ENCODE data around the gene TSTD1.
A peak's percentile ranks its signal among the peaks of the same experiment; 100 is the strongest.

The TSTD1 gene

GRCh38 chr1:161038523-161039153, at the start of gene TSTD1:
TSTD1 (minus strand) TSS chr1:161038964; CDS start chr1:161038889, 75 bp downstream.
- Histone ChIP-seq H3K4me3 (peak within 1 kb of the TSS; percentile 89), H3K27ac (peak within 1 kb of the TSS in 1 of 2 donors; percentile 61)
- no peak for TF ChIP-seq CTCF (IDR thresholded peaks at IDR 0.05)
- no peak for DNase-seq (ENCODE audit: low spot score)

GRCh38 chr1:161086457-161086856, 47.7 kb upstream of the TSTD1 start:
- Histone ChIP-seq H3K4me3 (no peak overlapping the region), H3K27ac (no peak overlapping the region)
- DNase-seq (ENCODE audit: low spot score) = no peak
- no peak for TF ChIP-seq CTCF (IDR thresholded peaks at IDR 0.05)

GRCh38 chr1:161085165-161085564, 46.4 kb upstream of the TSTD1 start:
- no peak overlapping the region for H3K27ac ChIP-seq
- TF ChIP-seq CTCF (IDR thresholded peaks at IDR 0.05) = no peak
- H3K4me3 ChIP-seq = no peak overlapping the region
- no peak for DNase-seq (ENCODE audit: low spot score)

GRCh38 chr1:161084597-161084988, 45.8 kb upstream of the TSTD1 start:
- DNase-seq (ENCODE audit: low spot score) = no peak
- Histone ChIP-seq H3K4me3 (no peak overlapping the region), H3K27ac (no peak overlapping the region)
- TF ChIP-seq CTCF (IDR thresholded peaks at IDR 0.05) = no peak

- Histone ChIP-seq H3K4me3 (no peak overlapping the region), H3K27ac (peak overlapping the region in 1 of 2 donors; percentile 62)
- no peak for DNase-seq (ENCODE audit: low spot score)
These were observed 45.2 kb upstream of the TSTD1 start for GRCh38 chr1:161083748-161084596.

GRCh38 chr1:161082996-161083747, 44.4 kb upstream of the TSTD1 start:
- TF ChIP-seq CTCF (IDR thresholded peaks at IDR 0.05) = no peak
- Histone ChIP-seq H3K27ac (peak overlapping the region in 1 of 2 donors; percentile 62), H3K4me3 (no peak overlapping the region)
- peak; percentile 89 for DNase-seq (ENCODE audit: low spot score)

More at GRCh38 chr1:161083748-161084596, 45.2 kb upstream of the TSTD1 start:
- no peak for TF ChIP-seq CTCF (IDR thresholded peaks at IDR 0.05)

All from coronary artery (tissue), 2 donors.